Smooth muscle cell (in vitro differentiated cells): Measurements from ENCODE around the gene DYDC2. TPM values are rescaled to one million over a fixed set of nuclear protein-coding genes. Genes with fewer than 3 reads are reported as not detected.

Experiments used
- DNase-seq: peaks from one replicate; lab custom pipeline; 2025; ENCODE audit not compliant: unreplicated experiment; lab: John Stamatoyannopoulos, UW
- H2AFZ ChIP-seq: fragments of 200-600 bp; sonication (generic); 2 replicates; pipeline ENCODE4 v1.6.0; 2016; ENCODE audit warnings: antibody characterized with exemption, low read depth, mild to moderate bottlenecking
- H3F3A ChIP-seq: fragments of 200-600 bp; sonication (generic); 2 replicates; pipeline ENCODE4 v1.6.0; 2017; ENCODE audit warnings: antibody characterized with exemption, low read depth
- H3K27ac ChIP-seq: fragments of 200-600 bp; sonication (generic); 2 replicates; pipeline ENCODE4 v1.5.1; 2016; ENCODE audit warnings: low read depth, mild to moderate bottlenecking
- H3K27me3 ChIP-seq: fragments of 200-600 bp; sonication (generic); 2 replicates; pipeline ENCODE4 v1.6.1; 2016; ENCODE audit warnings: low read depth, mild to moderate bottlenecking
- H3K36me3 ChIP-seq: fragments of 200-600 bp; sonication (generic); 2 replicates; pipeline ENCODE4 v1.5.1; 2016; ENCODE audit warnings: low read depth
- H3K4me1 ChIP-seq: fragments of 200-600 bp; sonication (generic); 2 replicates; pipeline ENCODE4 v1.5.1; 2016; ENCODE audit warnings: low read depth
- H3K4me2 ChIP-seq: fragments of 200-600 bp; sonication (generic); 2 replicates; pipeline ENCODE4 v1.6.0; 2016; ENCODE audit warnings: mild to moderate bottlenecking
- H3K4me3 ChIP-seq: fragments of 200-600 bp; sonication (generic); 2 replicates; pipeline ENCODE4 v1.5.1; 2016; ENCODE audit warnings: mild to moderate bottlenecking
- H3K79me2 ChIP-seq: fragments of 200-600 bp; sonication (generic); 2 replicates; pipeline ENCODE4 v1.6.0; 2016; ENCODE audit warnings: low read depth, mild to moderate bottlenecking
- H3K9ac ChIP-seq: fragments of 200-600 bp; sonication (generic); 2 replicates; pipeline ENCODE4 v1.6.0; 2016; ENCODE audit warnings: low read depth
- H3K9me3 ChIP-seq: fragments of 200-600 bp; sonication (generic); replicated peaks from 2 replicates; pipeline ENCODE4 v1.5.1; 2016; ENCODE audit warnings: low read depth
- H4K20me1 ChIP-seq: fragments of 200-600 bp; sonication (generic); 2 replicates; pipeline ENCODE4 v1.6.0; 2016; ENCODE audit warnings: low read depth
- WGBS: methylation state at CpG from one replicate; pipeline ENCODE4 v1.1.7; 2016; ENCODE audit warnings: low lambda C conversion rate; 5-methylcytosine and 5-hydroxymethylcytosine counted together
- polyA plus RNA-seq: library from polyadenylated mRNA; unstranded; fragments of >200 nt; fragmentation: Nextera tagmentation; extraction: Ambion mirVana; gene quantifications from 2 replicates; pipeline ENCODE4 v1.2.1, GENCODE V29; 2016
- total RNA-seq: library from RNA; depleted of rRNA; stranded (reverse); fragments of >200 nt; gene quantifications from 2 replicates; pipeline ENCODE4 v1.2.3, GENCODE V29; 2014
- TF ChIP-seq, protein P1 (sequence below): fragments of 200-600 bp; sonication (generic); IDR thresholded peaks from 2 replicates; pipeline ENCODE4 v1.5.1; 2017; ENCODE audit warnings: borderline replicate concordance, mild to moderate bottlenecking, antibody characterized with exemption; ENCODE audit not compliant: insufficient read depth, poor library complexity, severe bottlenecking

DYDC2 gene
- total and polyA plus RNA-seq, 2 experiments from 2014 or later = not detected

DNA sequence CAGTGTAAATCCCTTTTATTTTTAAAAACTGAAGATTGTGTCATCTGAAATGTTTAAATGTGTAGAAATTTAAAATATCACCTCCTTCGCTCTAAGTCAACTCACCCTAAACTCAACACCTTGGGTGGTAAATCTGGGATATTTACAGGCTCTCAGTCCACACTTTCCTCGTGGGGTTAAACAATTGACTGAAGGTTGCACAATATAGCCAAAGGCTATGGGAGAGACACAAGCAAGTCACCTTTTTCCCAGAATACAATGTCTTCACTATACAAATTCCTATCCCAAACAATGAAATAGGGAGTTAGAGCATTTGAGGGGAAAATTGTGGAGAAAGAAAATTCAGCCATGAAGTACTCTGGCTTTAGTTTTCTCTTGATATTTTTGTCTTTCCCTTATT is 34.4 kb upstream of the DYDC2 start:
- H3K9ac ChIP-seq = no peak overlapping the region
- 72% methylated on average over 2 of the region's 2 CpGs for WGBS
- no peaks in the 10 kb centered on the region for H3K27me3 ChIP-seq
- no peak overlapping the region for H3K4me3 ChIP-seq
- H3F3A ChIP-seq = no peaks in the 10 kb centered on the region
- H3K36me3 ChIP-seq = no peaks in the 10 kb centered on the region
- no peaks in the 10 kb centered on the region for H3K79me2 ChIP-seq
- DNase-seq = no peak
- no peak overlapping the region for H3K27ac ChIP-seq
- H3K9me3 ChIP-seq = no peaks in the 10 kb centered on the region
- H2AFZ ChIP-seq = no peak overlapping the region
- TF ChIP-seq, protein P1, sequence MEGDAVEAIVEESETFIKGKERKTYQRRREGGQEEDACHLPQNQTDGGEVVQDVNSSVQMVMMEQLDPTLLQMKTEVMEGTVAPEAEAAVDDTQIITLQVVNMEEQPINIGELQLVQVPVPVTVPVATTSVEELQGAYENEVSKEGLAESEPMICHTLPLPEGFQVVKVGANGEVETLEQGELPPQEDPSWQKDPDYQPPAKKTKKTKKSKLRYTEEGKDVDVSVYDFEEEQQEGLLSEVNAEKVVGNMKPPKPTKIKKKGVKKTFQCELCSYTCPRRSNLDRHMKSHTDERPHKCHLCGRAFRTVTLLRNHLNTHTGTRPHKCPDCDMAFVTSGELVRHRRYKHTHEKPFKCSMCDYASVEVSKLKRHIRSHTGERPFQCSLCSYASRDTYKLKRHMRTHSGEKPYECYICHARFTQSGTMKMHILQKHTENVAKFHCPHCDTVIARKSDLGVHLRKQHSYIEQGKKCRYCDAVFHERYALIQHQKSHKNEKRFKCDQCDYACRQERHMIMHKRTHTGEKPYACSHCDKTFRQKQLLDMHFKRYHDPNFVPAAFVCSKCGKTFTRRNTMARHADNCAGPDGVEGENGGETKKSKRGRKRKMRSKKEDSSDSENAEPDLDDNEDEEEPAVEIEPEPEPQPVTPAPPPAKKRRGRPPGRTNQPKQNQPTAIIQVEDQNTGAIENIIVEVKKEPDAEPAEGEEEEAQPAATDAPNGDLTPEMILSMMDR = no peak
- no peak overlapping the region for H3K4me2 ChIP-seq
- peaks cover 16% of the 10 kb centered on the region for H3K4me1 ChIP-seq
- H4K20me1 ChIP-seq = no peaks in the 10 kb centered on the region

DNA sequence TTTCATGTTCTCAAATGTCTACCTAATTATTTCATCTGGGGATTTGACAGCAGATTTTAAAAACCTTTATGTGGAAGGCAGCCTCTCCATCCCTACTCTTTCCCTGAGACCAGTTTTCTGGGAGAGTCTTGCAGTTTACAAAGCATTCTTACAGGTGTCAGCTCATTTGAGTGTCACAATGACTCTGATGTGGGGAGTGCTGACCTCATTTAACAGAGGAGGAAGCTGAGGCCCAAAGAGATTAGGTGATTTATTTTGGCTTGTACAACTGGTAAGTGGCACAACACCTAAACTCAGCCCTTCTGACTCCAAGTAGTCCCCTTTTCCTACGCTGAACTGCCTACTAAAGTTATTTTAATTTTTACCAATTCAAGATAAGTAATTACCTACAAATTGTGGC is 33.9 kb upstream of the DYDC2 start:
- no peak for DNase-seq
- Histone ChIP-seq H3K4me1 (peaks cover 16% of the 10 kb centered on the region), H2AFZ (no peak overlapping the region), H3F3A (no peaks in the 10 kb centered on the region), H4K20me1 (no peaks in the 10 kb centered on the region), H3K79me2 (no peaks in the 10 kb centered on the region), H3K4me2 (no peak overlapping the region), H3K27me3 (no peaks in the 10 kb centered on the region), H3K4me3 (no peak overlapping the region), H3K9me3 (no peaks in the 10 kb centered on the region), H3K27ac (no peak overlapping the region), H3K36me3 (no peaks in the 10 kb centered on the region), H3K9ac (no peak overlapping the region)
- WGBS = 79% methylated on average over 1 of the region's 1 CpG
- TF ChIP-seq, protein P1 = no peak

DNA sequence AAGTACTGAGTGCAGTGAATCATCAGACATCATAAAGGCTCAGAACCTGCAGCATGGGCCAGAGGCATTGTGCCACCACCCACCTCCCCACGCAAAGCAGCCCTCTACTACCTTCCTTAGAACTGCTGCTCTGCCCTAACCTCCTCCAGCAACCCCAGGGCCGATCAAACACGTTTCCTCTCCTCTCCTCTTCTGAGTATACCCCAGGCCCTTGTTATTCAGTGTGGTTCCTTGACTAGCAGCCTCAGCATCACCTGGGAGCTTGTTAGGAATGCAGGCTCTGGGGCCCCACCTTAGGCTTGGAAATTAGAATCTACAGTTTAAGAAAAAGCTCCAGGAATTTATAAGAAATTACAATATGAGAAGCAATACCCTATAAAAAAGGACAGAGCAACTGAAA is 33.3 kb upstream of the DYDC2 start:
- WGBS = 66% methylated on average over 3 of the region's 3 CpGs
- Histone ChIP-seq H2AFZ (no peak overlapping the region), H3K27ac (no peak overlapping the region), H3K4me3 (no peak overlapping the region), H3K27me3 (no peaks in the 10 kb centered on the region), H3K4me1 (peaks cover 16% of the 10 kb centered on the region), H3F3A (no peaks in the 10 kb centered on the region), H4K20me1 (no peaks in the 10 kb centered on the region), H3K9ac (no peak overlapping the region), H3K9me3 (no peaks in the 10 kb centered on the region), H3K4me2 (no peak overlapping the region), H3K79me2 (no peaks in the 10 kb centered on the region), H3K36me3 (no peaks in the 10 kb centered on the region)
- TF ChIP-seq, protein P1 = no peak
- no peak for DNase-seq

DNA sequence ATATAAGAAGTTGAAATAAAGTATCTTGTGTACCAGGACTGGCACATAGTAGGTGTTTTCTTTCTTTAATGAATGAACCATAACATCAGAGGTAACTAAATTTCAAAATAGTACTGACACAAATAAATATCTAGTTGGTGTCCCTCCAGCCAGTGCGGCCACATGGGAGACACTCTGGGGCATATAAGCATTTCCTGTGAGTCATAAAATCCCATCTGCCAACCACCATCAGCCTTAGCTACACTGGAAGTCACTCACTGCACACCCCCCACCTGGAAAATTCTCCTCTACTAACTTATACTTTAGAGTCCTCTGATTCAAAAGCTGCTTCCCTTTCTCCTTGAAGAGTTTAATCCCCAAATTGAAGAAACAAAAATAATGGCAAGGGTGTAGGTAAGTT is 32.5 kb upstream of the DYDC2 start:
- no peak overlapping the region for H3K27ac ChIP-seq
- peaks cover 3% of the 10 kb centered on the region for H3K27me3 ChIP-seq
- H3K4me2 ChIP-seq = no peak overlapping the region
- no peaks in the 10 kb centered on the region for H3K79me2 ChIP-seq
- H3K9ac ChIP-seq = no peak overlapping the region
- H3K9me3 ChIP-seq = no peaks in the 10 kb centered on the region
- TF ChIP-seq, protein P1 = no peak
- peaks cover 16% of the 10 kb centered on the region for H3K4me1 ChIP-seq
- no peaks in the 10 kb centered on the region for H3F3A ChIP-seq
- H4K20me1 ChIP-seq = no peaks in the 10 kb centered on the region
- 32% methylated on average over 1 of the region's 1 CpG for WGBS
- DNase-seq = no peak
- H2AFZ ChIP-seq = no peak overlapping the region
- H3K4me3 ChIP-seq = no peak overlapping the region
- H3K36me3 ChIP-seq = no peaks in the 10 kb centered on the region
